ENCODE data around the gene PRL. TPM values are rescaled to one million over a fixed set of nuclear protein-coding genes. Genes with fewer than 3 reads are reported as not detected.

Gene PRL
- total RNA-seq, 1 donor from 2014 or later, result not detected

DNA sequence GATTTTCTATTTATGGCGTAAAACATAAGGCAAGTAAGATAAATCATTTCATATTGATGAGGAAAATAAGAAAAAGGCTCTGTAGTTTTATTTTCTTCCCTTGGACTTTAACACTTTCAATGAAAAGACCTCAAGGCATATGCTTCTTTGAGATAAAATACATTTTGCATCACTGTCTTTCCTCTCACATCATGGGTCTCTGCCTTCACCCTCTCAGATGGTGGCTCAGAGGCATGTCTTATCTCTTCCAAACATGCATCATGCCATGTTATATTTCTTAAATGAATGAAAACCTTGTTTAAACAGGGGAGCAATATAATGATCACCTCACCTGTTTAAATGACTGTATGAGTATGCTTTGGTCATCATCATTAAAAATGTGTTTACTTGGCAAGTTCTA lies 59.3 kb downstream of the PRL start:
- no peaks in the 10 kb centered on the region for H3K9me3 ChIP-seq
- no peaks in the 10 kb centered on the region for H3K4me1 ChIP-seq
- no peak overlapping the region for H3K27ac ChIP-seq
- intact Hi-C loops (cut with DNase I), result no loop called here
- no peaks in the 10 kb centered on the region for H3K36me3 ChIP-seq
- no peak for TF ChIP-seq POLR2AphosphoS5 (IDR thresholded peaks at IDR 0.05; ENCODE audit: insufficient read depth in 1 of 2, low read depth in 1 of 2)
- TF ChIP-seq, protein P1, sequence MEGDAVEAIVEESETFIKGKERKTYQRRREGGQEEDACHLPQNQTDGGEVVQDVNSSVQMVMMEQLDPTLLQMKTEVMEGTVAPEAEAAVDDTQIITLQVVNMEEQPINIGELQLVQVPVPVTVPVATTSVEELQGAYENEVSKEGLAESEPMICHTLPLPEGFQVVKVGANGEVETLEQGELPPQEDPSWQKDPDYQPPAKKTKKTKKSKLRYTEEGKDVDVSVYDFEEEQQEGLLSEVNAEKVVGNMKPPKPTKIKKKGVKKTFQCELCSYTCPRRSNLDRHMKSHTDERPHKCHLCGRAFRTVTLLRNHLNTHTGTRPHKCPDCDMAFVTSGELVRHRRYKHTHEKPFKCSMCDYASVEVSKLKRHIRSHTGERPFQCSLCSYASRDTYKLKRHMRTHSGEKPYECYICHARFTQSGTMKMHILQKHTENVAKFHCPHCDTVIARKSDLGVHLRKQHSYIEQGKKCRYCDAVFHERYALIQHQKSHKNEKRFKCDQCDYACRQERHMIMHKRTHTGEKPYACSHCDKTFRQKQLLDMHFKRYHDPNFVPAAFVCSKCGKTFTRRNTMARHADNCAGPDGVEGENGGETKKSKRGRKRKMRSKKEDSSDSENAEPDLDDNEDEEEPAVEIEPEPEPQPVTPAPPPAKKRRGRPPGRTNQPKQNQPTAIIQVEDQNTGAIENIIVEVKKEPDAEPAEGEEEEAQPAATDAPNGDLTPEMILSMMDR (IDR thresholded peaks at IDR 0.05), result no peak
- TF ChIP-seq POLR2A (IDR thresholded peaks at IDR 0.05), result no peak
- H3K4me3 ChIP-seq, result no peak overlapping the region
- no peak for DNase-seq (ENCODE audit: extremely low spot score in 2 of 2)
- H3K27me3 ChIP-seq, result no peaks in the 10 kb centered on the region
